ENCODE measurements around the gene ACTL7B.
"Not testable (repeated sequence)": the region's sequence is repeated elsewhere in the genome, so short reads cannot be mapped to it uniquely, and the experiment has no call there.

The ACTL7B gene

DNA sequence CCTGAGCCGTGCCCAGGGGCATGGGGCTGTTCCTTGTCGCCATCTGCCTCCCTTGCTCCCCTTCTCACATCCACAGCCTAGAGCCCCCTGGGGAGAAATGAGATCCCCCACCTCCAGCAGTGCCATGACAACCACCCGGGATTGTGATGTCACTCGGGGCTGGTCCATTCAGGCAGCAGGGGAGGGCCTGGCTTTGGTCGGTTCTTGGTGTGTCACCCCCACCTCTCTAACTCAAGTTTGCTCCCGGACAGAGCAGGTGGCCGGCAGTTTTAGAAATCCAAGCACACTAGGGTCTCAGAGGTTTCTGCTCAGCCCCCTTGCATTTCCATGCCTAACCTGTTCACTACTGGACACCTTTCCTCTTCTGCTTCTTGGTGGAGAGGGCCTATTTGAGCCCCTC, at the start of gene ACTL7B:
TSS of gene ACTL7B (minus strand) at position 99 of the 400 bp plus-strand sequence. CDS start at position 43, 56 bp downstream.
- DNase-seq: no peak

DNA sequence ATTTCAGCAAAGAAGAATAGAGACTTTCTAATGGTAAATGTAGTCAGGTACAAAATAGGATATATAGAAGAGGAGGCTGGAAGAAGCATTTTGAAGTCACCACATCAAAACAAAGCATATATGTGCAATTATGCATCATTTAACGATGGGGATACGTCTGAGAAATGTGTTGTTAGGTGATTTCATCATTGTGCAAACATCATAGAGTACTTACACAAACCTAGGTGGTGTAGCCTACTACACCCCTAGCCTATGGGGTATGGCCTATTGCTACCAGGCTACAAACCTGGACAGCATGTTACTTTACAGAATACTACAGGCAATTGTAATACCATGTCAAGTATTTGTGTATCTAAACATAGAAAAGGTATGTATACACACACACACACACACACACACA, 49.7 kb upstream of the ACTL7B start:
- DNase-seq: no peak

GRCh38 chr9:108904161-108904560, 48.4 kb upstream of the ACTL7B start:
- DNase-seq: no peak

GRCh38 chr9:108903420-108904103, 47.8 kb upstream of the ACTL7B start:
- no peak for DNase-seq

DNA sequence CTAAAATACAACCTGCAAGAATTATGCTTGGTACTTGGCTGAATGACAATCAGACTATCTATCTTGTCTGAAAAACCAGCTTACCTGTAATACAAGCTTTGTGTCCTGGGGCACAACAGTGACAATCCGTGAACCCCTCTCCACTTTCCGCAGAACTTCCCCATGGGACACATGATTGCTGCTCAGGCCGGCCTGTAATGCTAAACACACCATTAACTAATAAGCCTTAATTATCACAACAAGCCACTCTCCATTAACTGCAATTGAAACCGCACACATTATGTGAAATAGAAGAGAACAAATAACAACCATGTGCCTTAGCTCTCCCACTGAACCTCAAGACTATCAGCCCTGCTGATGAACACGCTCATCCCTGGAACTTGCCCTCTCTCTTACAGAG, 44.4 kb upstream of the ACTL7B start:
- no peak for DNase-seq

DNA sequence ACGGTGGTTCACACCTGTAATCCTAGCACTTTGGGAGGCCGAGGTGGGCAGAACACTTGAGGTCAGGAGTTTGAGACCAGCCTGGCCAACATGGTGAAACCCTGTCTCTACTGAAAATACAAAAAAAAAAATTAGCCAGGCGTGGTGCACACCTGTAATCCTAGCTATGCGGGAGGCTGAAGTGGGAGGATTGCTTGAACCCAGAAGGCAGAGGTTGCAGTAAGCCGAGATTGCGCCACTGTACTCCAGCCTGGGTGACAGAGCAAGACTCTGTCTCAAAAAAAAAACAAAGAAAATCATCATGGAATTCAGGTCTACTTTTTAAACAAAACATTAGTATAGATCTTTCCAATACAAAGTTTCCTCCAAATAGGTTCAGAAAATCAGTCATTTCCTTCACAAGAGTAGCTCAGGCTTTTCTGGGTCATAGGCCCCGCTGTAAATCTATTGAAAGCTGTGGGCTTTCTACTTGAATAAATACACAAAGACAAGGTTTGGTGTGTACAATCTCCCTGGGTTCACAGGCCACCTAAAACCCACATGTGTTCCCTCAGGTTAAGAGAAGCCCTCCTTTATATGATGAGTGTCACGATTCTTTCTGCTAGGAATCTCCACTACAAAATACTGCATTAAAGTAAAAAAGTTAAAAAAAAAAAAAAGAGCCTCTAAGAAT, 43.4 kb upstream of the ACTL7B start:
- not testable (repeated sequence) for DNase-seq

DNA sequence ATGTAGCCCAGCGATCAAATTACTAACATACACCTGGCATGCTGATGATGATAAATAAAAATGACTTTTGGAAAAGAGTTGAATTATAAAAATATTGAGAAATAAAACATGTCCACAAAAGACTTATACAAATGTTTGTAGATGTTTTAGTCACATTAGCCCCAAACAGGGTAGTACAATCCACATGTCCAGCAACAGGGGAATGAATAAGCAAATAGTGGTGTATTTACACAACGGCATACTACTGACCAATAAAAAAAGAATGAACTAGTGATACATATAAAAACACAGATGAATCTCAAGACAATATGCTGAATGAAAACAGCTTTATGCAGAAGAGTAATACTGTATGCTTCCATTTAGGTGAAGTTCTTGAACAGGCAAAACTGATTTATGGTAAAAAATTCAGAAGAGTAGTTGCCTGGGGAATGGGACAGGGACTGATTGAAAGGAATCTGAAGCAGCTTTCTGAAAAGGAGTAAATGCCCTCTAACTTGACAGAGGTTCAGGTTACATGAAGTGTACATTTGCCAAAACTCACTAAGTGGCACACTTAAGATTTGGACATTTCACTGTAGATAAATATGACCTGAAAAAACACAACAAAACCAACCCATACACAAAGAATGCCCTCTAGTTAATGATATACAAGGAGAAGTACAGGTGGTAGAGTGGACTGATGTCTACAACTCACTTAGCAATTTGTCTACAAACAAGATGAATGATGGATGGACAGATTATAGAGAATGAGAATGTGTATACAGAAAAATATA, 41.7 kb upstream of the ACTL7B start:
- no peak for DNase-seq

DNA sequence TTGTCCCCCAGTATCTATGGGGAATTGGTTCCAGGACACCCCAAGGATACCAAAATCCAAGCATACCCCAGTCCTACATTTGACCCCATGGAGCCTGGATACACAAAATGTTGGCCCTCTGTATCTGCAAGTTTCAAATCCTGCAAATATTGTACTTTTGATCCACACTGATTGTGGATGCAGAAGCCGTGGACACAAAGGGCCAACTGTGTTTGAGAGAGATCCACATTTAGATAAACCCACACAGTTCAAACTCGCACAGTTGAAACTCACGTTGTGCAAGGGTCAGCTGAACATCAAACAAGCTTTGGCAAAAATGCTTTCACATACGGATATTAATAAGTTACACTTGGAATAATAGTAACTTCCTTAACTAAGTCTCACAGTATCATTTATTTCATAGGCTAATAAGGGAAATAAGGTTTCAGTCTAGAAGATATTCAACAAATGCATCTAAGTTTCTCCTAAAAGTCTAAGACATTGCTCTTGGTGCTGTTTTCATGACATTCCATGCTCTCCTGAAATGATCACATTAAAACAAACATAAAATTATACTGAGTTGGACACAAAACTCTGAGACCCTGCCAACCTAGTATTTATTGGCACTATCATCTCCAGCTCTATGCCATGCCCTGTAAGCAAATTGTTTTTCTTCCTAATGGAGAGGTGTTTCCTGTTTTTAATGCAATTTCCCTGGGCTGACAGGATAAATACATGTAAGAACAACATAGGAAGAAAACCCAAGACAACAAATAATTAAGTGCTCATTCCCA, 38.6 kb upstream of the ACTL7B start:
- DNase-seq: no peak

GRCh38 chr9:108889649-108890067, 33.9 kb upstream of the ACTL7B start:
- no peak for DNase-seq

DNA sequence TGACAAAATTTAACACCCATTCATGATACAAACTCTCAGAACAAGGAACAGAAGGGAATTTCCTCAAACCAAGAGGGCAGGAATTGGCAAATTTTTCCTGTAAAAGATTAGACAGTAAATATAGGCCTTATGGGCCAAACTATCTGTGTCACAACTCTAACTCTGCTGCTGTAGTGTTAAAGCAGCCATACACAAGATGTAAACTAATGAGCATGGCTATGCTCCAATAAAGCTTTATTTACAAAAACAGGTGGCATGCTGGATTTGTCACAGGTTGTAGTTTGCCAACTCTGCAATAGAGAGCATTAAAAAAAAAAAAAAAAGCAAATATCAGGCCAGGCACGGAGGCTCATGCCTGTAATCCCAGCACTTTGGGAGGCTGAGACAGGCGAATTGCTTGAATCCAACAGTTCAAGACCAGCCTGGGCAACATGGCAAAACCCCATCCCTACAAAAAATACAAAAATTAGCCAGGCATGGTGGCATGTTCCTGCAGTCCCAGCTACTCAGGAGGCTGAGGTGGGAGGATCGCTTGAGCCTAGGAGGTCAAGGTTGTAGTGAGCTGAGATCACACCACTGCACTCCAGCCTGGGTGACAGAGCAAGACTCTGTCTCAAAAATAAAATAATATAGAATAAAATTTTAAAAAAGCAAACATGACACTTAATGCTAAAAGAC, 30.9 kb upstream of the ACTL7B start:
- DNase-seq: not testable (repeated sequence)

- no peak for DNase-seq
Observed at GRCh38 chr9:108885643-108886348, 30.0 kb upstream of the ACTL7B start.

DNA sequence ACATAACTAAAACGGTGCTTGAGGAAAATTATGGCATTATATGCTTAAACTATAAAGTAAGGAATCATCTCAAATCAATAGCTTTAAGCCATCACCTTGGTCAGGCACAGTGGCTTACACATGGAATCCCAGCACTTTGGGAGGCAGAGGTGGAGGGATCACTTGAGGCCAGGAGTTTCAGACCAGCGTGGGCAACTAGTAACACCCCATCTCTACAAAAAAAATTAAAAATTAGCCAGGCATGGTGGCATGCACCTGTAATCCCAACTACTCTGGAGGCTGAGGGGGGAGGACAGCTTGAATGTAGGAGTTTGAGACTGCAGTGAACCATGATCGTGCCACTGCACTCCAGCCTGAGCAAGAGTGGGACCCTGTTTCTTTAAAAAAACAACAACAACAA, 28.9 kb upstream of the ACTL7B start:
- DNase-seq: no peak

- no peak for DNase-seq
Observed at GRCh38 chr9:108883085-108883484, 27.3 kb upstream of the ACTL7B start.

DNA sequence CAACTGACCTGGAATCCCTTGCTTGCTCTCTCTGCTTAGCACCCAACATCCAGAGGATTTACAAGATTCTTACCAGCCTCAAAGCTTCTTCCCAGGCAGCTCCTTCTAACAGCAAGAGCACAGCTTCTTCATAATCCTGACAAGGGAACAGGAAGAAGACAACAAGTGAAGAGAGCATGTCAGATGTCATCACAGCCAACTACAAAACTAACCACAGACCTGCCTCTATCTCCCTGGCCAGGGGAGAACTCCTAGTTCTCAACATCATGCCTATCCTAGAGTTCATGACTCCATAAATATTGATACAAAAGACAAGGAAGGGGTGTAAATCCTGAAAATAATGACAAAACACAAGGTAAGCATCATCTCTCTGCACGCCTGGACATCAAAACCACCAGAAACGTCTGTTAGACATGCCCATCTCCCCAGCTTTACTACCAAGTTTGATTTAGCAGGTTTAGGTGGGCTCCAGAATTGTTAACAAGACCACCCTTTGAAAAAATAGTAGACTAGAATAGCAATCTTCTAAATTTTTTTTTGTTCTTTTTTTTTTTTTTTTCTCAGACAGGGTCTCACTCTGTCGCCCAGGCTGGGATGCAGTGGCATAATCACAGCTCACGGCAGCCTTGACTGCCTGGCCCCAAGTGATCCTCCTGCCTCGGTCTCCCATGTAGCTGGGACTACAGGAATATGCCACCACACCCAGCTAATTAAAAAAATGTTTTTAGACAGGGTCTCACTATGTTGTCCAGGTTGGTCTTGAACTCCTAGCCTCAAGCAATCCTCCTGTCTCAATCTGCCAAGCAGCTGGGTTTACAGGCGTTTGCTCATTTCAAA, 26.5 kb upstream of the ACTL7B start:
- no peak for DNase-seq

GRCh38 chr9:108880738-108881316, 25.0 kb upstream of the ACTL7B start:
- no peak for DNase-seq

DNA sequence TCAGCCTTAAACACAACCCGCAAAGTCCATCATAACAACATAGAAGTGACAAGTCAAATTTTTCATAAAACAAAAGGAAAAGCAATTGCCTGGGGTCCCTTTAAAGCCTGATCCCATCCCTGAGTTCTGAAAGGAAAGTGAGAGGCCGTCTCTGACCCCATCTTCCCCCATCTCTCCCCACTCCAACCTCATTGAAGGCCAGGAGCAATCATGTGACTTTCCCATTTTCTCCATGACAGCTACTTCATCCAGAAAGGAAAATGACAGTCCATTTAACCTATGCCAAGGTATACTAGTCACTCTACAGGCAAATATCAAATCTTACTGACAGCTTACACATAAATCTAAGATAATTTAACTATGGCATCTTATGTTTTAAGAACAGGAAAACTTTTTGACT, 21.7 kb upstream of the ACTL7B start:
- DNase-seq: no peak

GRCh38 chr9:108876425-108876824, 20.6 kb upstream of the ACTL7B start:
- DNase-seq: no peak

DNA sequence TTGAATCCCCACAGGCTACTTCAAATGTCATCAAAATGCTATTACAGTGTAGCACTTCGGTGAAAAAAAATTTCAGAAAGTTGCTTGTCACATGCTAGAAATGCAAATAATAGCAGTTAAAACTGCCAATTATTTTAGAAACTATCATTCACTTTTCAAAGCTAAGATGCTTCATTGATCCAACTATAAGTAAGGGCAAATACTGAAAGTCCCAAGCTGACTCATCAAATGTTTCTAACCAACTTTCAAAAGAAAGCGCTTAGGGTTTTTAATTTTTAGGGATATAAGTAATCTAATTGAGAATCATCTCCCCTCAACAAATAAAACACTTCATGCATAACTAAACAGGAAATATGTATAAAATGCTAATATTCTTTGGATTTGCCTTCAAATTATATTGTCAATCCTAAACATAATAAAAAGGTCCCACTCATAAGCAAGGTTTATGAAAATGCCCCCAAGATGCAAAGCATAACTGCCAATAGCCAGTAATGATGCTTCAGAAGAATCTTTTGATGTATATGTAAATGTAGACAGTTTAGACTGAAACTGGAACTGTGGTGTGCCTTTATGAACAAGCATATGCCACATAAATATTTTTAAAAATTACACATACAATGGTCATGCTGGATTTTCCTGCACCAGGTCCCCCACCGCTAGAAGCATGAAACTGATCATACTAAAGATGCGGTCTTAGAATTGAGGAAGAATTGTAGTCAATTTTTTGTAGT, 18.4 kb upstream of the ACTL7B start:
- no peak for DNase-seq

- DNase-seq: no peak
Observed at GRCh38 chr9:108869092-108869725, 13.4 kb upstream of the ACTL7B start.

Measured in NCI-H187 treated with DMSO at 0.1 percent for 48 hours (cell line).